SJSA1 (cell line): Measurements from ENCODE around the gene EIF3B. TPM values are rescaled to one million over a fixed set of nuclear protein-coding genes. Genes with fewer than 3 reads are reported as not detected.
"Not testable (repeated sequence)": the region's sequence is repeated elsewhere in the genome, so short reads cannot be mapped to it uniquely, and the experiment has no call there.

ENCODE experiments used
- DNase-seq, 2 experiments: peaks; one replicate each; pipeline ENCODE4 v3.0.0-alpha.2; 2015 to 2020; ENCODE audit warnings: low spot score in 2 of 2, low read depth in 1 of 2
- H3K27ac ChIP-seq: fragments of 250-450 bp; sonication (Bioruptor Pico); 2 replicates; pipeline ENCODE4 v1.5.1; 2020; ENCODE audit warnings: mild to moderate bottlenecking, moderate library complexity
- H3K27me3 ChIP-seq: fragments of 250-450 bp; sonication (Bioruptor Pico); replicated peaks from 2 replicates; pipeline ENCODE4 v1.5.1; 2020; ENCODE audit warnings: mild to moderate bottlenecking, moderate library complexity
- H3K36me3 ChIP-seq: fragments of 250-450 bp; sonication (Bioruptor Pico); 2 replicates; pipeline ENCODE4 v1.5.1; 2020; ENCODE audit warnings: mild to moderate bottlenecking
- H3K4me1 ChIP-seq: fragments of 250-450 bp; sonication (Bioruptor Pico); replicated peaks from 2 replicates; pipeline ENCODE4 v1.6.1; 2021; ENCODE audit warnings: mild to moderate bottlenecking
- H3K4me3 ChIP-seq: fragments of 250-450 bp; sonication (Bioruptor Pico); 2 replicates; pipeline ENCODE4 v1.5.1; 2020; ENCODE audit warnings: mild to moderate bottlenecking
- H3K9me3 ChIP-seq: fragments of 250-450 bp; sonication (Bioruptor Pico); replicated peaks from 2 replicates; pipeline ENCODE4 v1.5.1; 2020; ENCODE audit warnings: mild to moderate bottlenecking
- total RNA-seq: library from RNA; depleted of rRNA; stranded (reverse); fragments of >200 nt; shearing (Covaris generic); gene quantifications from 2 replicates; pipeline ENCODE4 v1.2.3, GENCODE V29; 2014

Gene EIF3B
- total RNA-seq, 1 experiment from 2014 or later: 192 TPM

DNA sequence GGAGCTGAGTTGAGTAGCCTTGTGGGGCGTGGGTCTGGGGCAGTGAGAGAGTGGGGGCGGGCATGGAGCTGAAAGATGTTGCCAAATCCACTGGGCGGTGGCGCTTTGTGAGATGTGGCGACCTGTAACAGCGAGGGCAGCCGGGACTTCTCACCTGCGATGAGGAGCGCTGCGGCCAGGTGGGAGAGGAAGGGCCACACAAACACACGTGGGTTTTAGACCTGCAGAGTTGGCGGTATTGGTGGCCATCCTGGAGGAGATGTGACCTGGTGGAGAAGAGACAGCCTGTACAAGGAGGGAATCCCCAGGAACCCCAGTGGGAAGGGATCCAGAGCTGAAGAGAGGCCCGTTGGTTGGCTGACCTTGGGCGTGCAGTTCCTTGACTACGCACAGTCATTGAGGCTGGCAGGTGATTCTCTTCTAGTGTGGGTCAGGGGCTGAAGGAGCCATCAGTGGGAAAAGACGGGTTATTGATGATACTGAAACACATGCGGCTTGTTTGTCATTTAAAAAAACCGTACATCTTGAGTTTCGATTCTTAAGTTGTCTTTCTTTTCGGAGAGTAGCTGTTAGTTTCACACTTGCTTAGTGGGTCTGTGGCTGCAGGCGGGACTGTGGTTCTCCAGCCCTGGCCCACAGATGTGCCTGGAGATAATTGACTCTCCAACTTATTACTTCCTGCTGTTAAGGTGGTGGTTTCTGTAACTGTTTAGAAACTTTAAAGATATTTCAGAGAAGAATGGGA is 51.1 kb downstream of the EIF3B start:
- H3K9me3 ChIP-seq: 0 out of 2 replicates have a peak, but pooled peaks cover 2% of the 10 kb centered on the region
- DNase-seq: no peak
- peaks cover 22% of the 10 kb centered on the region for H3K4me1 ChIP-seq
- H3K27me3 ChIP-seq: no peaks in the 10 kb centered on the region
- peaks cover 5% of the 10 kb centered on the region for H3K36me3 ChIP-seq
- H3K27ac ChIP-seq: no peak overlapping the region
- no peak overlapping the region for H3K4me3 ChIP-seq

GRCh38 chr7:2409745-2410414 is 55.3 kb downstream of the EIF3B start:
- Histone ChIP-seq H3K4me3 (no peak overlapping the region), H3K27ac (no peak overlapping the region), H3K9me3 (no peaks in the 10 kb centered on the region), H3K36me3 (no peaks in the 10 kb centered on the region), H3K27me3 (no peaks in the 10 kb centered on the region), H3K4me1 (peaks cover 33% of the 10 kb centered on the region)
- no peak for DNase-seq

- H3K27ac ChIP-seq: no peak overlapping the region
- H3K4me3 ChIP-seq: no peak overlapping the region
- H3K9me3 ChIP-seq: no peaks in the 10 kb centered on the region
- H3K36me3 ChIP-seq: no peaks in the 10 kb centered on the region
- no peaks in the 10 kb centered on the region for H3K27me3 ChIP-seq
- peaks cover 33% of the 10 kb centered on the region for H3K4me1 ChIP-seq
- no peak for DNase-seq
These were observed 56.4 kb downstream of the EIF3B start for GRCh38 chr7:2411049-2411448.

DNA sequence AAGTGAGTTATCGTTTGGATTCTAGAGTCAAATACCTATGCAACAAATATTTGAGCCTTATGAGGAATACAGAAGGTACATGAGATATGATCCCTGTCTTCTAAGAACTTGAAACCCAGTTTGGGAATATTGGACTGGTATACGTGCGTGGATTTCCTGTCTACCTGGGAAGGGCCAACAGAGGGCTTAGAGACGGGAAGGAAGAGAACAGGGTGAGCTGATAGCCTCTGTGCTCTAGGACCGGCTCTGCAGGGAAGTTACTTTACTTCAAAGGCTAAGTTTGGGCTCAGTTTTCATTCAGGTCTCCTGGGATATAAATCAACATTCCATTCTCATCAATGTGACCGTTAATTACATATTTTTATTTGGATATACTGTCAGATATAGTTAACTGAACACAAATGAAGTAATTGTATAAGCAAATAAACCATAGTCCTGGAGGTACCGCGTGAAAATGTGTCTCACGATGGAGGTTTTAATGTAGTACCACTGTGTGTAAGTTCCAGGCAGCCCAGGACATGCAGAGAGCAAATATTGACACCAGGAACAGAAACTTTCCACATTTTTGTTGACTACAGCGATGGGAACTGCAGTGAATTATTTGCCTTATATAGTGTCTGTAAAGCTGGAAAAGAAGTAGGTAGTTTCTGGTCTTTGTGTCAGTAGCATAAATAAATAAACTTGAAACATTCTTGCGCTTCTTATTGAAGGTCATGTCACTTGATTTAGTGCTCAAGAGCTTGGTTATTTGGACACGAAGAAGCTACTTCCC is 57.4 kb downstream of the EIF3B start:
- DNase-seq: peak in 1 of 2 experiments; percentile 71
- H3K9me3 ChIP-seq: no peaks in the 10 kb centered on the region
- H3K27me3 ChIP-seq: no peaks in the 10 kb centered on the region
- H3K36me3 ChIP-seq: no peaks in the 10 kb centered on the region
- H3K27ac ChIP-seq: peak overlapping the region; percentile 20
- H3K4me3 ChIP-seq: no peak overlapping the region
- peaks cover 33% of the 10 kb centered on the region for H3K4me1 ChIP-seq

- Histone ChIP-seq H3K9me3 (no peaks in the 10 kb centered on the region), H3K27ac (peak overlapping the region; percentile 20), H3K4me3 (no peak overlapping the region), H3K27me3 (no peaks in the 10 kb centered on the region), H3K36me3 (no peaks in the 10 kb centered on the region), H3K4me1 (peaks cover 33% of the 10 kb centered on the region)
- DNase-seq: no peak
These were observed 58.1 kb downstream of the EIF3B start for GRCh38 chr7:2412587-2413201.

- H3K27ac ChIP-seq: no peak overlapping the region
- no peaks in the 10 kb centered on the region for H3K9me3 ChIP-seq
- no peak for DNase-seq
- H3K4me1 ChIP-seq: peaks cover 37% of the 10 kb centered on the region
- H3K27me3 ChIP-seq: no peaks in the 10 kb centered on the region
- H3K36me3 ChIP-seq: no peaks in the 10 kb centered on the region
- H3K4me3 ChIP-seq: no peak overlapping the region
These were observed 61.4 kb downstream of the EIF3B start for GRCh38 chr7:2416063-2416462.

DNA sequence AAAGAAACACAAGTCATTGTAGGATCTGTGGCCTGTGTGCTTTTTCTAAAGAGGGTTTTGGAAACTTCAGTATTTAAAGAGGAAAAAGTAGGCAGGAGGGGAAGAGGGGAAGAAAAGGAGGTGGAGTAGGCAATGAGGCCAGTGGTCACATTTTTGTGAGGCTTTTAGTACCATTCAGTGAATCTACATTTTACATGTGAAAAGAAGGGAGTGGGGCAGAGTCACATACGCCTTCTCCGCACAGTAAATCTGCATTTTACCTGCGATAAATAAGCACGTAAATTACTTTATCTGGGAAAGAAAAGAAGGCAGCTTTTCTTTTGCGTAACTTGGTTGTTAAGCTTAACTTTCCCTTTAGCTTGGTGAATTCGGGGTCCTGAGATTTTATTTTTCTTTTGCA is 62.0 kb downstream of the EIF3B start:
- no peaks in the 10 kb centered on the region for H3K9me3 ChIP-seq
- no peaks in the 10 kb centered on the region for H3K36me3 ChIP-seq
- peaks cover 34% of the 10 kb centered on the region for H3K4me1 ChIP-seq
- H3K4me3 ChIP-seq: no peak overlapping the region
- no peak overlapping the region for H3K27ac ChIP-seq
- no peak for DNase-seq
- H3K27me3 ChIP-seq: no peaks in the 10 kb centered on the region

DNA sequence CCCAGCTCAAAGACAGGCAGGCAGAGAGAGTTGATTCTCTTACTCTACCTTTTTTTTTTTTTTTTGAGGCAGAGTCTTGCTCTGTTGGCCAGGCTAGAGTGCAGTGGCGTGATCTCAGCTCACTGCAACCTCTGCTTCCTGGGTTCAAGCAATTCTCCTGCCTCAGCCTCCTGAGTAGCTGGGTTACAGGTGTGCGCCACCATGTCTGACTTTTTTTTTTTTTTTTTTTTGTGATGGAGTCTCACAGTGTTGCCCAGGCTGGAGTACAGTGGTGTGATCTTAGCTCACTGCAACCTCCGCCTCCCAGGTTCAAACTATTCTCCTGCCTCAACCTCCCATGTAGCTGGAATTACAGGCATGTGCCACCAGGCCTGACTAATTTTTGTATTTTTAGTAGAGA is 62.6 kb downstream of the EIF3B start:
- H3K4me1 ChIP-seq: peaks cover 29% of the 10 kb centered on the region
- H3K27me3 ChIP-seq, H3K36me3 ChIP-seq, H3K4me3 ChIP-seq, H3K27ac ChIP-seq, DNase-seq, H3K9me3 ChIP-seq: not testable (repeated sequence)

DNA sequence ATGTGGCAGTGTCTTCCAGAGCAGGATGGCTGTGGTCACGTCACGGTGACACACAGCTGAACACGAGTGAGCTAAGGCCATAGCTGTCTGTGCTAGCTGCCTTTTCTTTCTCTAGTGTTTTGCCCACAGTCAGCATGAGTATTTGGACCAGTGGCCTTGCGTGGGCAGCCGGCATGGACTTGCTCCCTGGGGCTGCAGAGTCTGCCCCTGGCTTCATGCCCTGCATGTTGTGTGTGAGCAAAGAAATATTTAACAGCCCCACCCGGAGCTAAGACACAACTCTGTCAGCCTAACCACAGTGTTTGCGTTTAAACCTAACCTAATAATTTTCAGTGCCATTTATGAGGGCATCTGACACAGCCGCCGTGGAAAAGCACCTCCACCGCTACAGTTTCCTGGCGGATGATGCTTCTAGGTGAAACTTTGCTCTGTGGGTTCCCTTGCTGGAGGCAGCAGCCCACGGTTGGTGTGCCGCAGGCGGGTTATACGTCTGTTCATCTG is 63.4 kb downstream of the EIF3B start:
- Histone ChIP-seq H3K27me3 (no peaks in the 10 kb centered on the region), H3K4me3 (no peak overlapping the region), H3K27ac (no peak overlapping the region), H3K9me3 (no peaks in the 10 kb centered on the region), H3K4me1 (peaks cover 21% of the 10 kb centered on the region), H3K36me3 (no peaks in the 10 kb centered on the region)
- DNase-seq: no peak

DNA sequence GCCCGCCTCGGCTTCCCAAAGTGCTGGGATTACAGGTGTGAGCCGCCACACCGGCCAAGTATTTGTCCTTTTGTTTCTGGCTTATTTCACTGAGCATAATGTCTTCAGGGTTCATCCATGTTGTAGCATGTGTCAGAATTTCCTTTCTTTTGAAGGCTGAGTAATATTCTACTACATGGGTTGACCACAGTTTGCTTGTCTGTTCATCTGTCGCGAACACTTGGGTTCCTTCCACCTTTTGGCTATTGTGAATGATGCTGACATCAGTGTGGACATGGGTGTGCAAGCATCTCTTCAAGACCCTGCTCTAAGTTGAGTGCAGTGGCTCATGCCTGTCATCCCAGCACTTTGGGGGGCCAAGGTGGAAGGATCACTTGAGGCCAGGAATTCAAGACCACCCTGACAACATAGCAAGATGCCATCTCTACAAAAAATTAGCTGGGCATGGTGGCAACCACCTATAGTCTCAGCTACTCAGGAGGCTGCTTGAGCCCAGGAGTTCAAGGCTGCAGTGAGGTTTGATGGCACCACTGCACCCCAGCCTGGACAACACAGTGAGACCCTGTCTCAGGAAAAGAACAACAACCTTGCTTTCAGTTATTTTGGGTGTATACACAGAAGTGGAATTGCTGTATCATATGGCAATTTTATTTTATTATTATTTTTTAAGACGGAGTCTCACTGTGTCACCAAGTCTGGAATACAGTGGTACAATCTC is 65.7 kb downstream of the EIF3B start:
- H3K27ac ChIP-seq: no peak overlapping the region
- H3K4me1 ChIP-seq: peaks cover 5% of the 10 kb centered on the region
- no peaks in the 10 kb centered on the region for H3K36me3 ChIP-seq
- no peak for DNase-seq
- H3K4me3 ChIP-seq: no peak overlapping the region
- no peaks in the 10 kb centered on the region for H3K9me3 ChIP-seq
- no peaks in the 10 kb centered on the region for H3K27me3 ChIP-seq

GRCh38 chr7:2421943-2422310 is 67.3 kb downstream of the EIF3B start:
- Histone ChIP-seq H3K36me3 (no peaks in the 10 kb centered on the region), H3K9me3 (no peaks in the 10 kb centered on the region), H3K27me3 (no peaks in the 10 kb centered on the region), H3K27ac (no peak overlapping the region), H3K4me1 (peaks cover 5% of the 10 kb centered on the region), H3K4me3 (no peak overlapping the region)
- no peak for DNase-seq

- Histone ChIP-seq H3K27me3 (no peaks in the 10 kb centered on the region), H3K27ac (no peak overlapping the region), H3K36me3 (no peaks in the 10 kb centered on the region), H3K4me1 (no peaks in the 10 kb centered on the region), H3K9me3 (peaks cover 2% of the 10 kb centered on the region), H3K4me3 (no peak overlapping the region)
- DNase-seq: no peak
These were observed 71.1 kb downstream of the EIF3B start for GRCh38 chr7:2425749-2426148.
